ENCODE results near the gene TULP3.

TULP3 gene, protein sequence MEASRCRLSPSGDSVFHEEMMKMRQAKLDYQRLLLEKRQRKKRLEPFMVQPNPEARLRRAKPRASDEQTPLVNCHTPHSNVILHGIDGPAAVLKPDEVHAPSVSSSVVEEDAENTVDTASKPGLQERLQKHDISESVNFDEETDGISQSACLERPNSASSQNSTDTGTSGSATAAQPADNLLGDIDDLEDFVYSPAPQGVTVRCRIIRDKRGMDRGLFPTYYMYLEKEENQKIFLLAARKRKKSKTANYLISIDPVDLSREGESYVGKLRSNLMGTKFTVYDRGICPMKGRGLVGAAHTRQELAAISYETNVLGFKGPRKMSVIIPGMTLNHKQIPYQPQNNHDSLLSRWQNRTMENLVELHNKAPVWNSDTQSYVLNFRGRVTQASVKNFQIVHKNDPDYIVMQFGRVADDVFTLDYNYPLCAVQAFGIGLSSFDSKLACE

DNA sequence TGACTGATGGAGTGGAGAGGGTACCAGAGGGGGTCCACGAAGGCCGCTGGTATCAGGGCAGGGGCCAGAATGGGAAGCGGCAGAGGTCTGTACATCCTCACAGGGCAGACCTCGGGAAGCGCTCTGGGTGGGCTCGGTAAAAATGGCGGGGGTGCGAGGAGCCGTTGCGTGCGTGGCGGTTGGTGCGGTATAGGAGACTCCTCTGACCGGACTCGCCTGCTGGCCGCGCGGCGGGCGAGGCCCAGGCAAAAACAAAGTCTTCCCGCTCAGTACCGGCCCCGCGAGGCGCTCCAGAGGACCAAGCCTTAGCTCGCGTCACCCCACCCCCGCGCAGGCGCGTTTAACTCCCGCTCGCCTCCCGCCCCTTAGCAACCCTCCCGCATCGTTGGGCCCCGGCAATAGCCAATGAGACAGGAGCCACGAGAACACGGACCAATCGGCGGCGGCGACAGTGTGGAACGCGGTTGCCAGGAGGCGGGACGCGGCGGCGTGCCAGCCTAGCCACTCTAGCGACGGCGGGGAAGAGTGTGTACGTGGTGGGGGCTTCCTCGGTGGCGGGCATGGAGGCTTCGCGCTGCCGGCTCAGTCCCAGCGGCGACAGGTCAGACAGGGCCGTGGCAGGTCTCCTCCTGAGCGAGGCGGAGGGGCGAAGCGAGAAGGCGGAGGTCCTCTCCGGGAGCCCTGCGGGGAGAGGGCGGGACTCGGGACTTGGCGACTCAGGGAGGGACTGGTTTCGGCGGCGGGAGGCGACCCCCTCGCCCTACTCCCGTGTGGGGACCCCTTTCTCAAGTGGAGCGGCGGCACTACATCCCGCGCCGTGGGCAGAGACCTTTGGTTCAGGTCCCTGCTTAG, at the start of gene TULP3:
Gene TULP3, plus strand, starts transcription at position 504 of the 852 bp plus-strand sequence. Its CDS starts 57 bp downstream, at position 561.
- Histone ChIP-seq H3K27ac (ENCODE audit: low read depth in 2 of 2, low read length in 2 of 2) (peak within 1 kb of the TSS; percentile 83 to 86), H3K9ac (ENCODE audit: low read depth in 1 of 2, low read length in 2 of 2) (peak within 1 kb of the TSS; percentile 79 to 92), H3K9me3 (ENCODE audit: control insufficient read depth in 2 of 2, low read length in 2 of 2) (no peaks in the 10 kb centered on the region), H3K27me3 (ENCODE audit: control insufficient read depth in 2 of 2, insufficient read depth in 2 of 2, low read length in 2 of 2) (no peaks in the 10 kb centered on the region), H3K4me1 (ENCODE audit: control insufficient read depth in 2 of 2, insufficient read depth in 2 of 2, low read length in 2 of 2) (peaks cover 3 to 6% of the 10 kb centered on the region in 2 donors), H3K4me3 (ENCODE audit: low read length in 2 of 2) (peak within 1 kb of the TSS; percentile 86 to 99), H3K36me3 (ENCODE audit: control insufficient read depth in 2 of 2, insufficient read depth in 2 of 2, low read length in 2 of 2) (peaks cover 5 to 8% of the 10 kb centered on the region in 2 donors)

DNA sequence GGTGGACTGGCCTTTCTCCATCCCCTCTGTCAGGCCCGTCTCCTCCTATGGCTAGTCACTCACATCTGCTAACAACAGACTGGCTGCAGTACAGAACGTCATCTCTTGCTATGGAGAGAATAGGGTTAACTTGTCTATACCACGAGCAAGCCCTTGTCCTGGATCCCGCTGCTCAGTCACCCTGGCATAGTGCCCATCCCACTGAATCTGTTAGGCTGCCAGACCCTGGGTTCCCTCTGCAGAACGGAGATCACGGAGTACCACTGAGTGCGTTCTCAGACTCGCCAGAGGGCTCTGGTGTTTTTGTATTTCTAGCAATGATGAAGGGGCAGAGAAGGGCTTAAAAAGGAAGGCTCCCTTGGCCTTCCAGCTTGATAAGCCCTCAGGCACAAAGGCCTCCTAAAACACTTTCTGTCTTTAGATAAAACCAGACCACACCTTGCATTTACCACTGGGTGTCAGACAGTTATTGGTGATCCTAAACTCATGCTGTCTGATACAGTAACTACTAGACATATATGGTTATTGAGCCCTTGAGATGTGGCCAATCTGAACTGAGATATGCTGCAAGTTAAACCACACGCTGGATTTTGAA, 49.5 kb upstream of the TULP3 start:
- Histone ChIP-seq H3K4me3 (ENCODE audit: low read length in 2 of 2) (no peak overlapping the region), H3K9ac (ENCODE audit: low read depth in 1 of 2, low read length in 2 of 2) (no peak overlapping the region), H3K27ac (ENCODE audit: low read depth in 2 of 2, low read length in 2 of 2) (no peak overlapping the region), H3K27me3 (ENCODE audit: control insufficient read depth in 2 of 2, insufficient read depth in 2 of 2, low read length in 2 of 2) (no peaks in the 10 kb centered on the region), H3K4me1 (ENCODE audit: control insufficient read depth in 2 of 2, insufficient read depth in 2 of 2, low read length in 2 of 2) (no peaks in the 10 kb centered on the region), H3K9me3 (ENCODE audit: control insufficient read depth in 2 of 2, low read length in 2 of 2) (no peaks in the 10 kb centered on the region), H3K36me3 (ENCODE audit: control insufficient read depth in 2 of 2, insufficient read depth in 2 of 2, low read length in 2 of 2) (peaks cover 0 to 17% of the 10 kb centered on the region in 2 donors)

DNA sequence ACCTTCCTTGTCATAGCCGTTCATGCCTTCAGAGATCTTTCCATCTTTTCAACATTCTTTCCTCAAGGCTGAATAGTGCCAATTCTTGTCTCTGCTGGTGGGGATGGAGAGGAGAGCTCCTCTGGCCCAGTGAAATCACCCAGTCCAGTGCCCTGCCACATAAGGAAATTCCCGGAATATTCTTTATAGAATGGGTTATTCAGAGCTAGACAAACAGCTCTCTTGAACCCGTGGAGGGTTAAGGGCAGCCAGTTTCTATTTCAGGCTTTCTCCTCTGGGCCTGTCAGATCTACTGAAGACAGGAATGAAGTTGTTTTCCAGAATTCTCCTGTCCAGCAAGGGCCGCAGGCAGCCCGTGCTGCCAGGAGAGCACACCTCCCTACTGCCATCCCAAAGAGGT, 47.7 kb upstream of the TULP3 start:
- Histone ChIP-seq H3K9me3 (ENCODE audit: control insufficient read depth in 2 of 2, low read length in 2 of 2) (no peaks in the 10 kb centered on the region), H3K4me3 (ENCODE audit: low read length in 2 of 2) (no peak overlapping the region), H3K27ac (ENCODE audit: low read depth in 2 of 2, low read length in 2 of 2) (no peak overlapping the region), H3K4me1 (ENCODE audit: control insufficient read depth in 2 of 2, insufficient read depth in 2 of 2, low read length in 2 of 2) (no peaks in the 10 kb centered on the region), H3K9ac (ENCODE audit: low read depth in 1 of 2, low read length in 2 of 2) (no peak overlapping the region), H3K27me3 (ENCODE audit: control insufficient read depth in 2 of 2, insufficient read depth in 2 of 2, low read length in 2 of 2) (no peaks in the 10 kb centered on the region), H3K36me3 (ENCODE audit: control insufficient read depth in 2 of 2, insufficient read depth in 2 of 2, low read length in 2 of 2) (peaks cover 0 to 18% of the 10 kb centered on the region in 2 donors)

DNA sequence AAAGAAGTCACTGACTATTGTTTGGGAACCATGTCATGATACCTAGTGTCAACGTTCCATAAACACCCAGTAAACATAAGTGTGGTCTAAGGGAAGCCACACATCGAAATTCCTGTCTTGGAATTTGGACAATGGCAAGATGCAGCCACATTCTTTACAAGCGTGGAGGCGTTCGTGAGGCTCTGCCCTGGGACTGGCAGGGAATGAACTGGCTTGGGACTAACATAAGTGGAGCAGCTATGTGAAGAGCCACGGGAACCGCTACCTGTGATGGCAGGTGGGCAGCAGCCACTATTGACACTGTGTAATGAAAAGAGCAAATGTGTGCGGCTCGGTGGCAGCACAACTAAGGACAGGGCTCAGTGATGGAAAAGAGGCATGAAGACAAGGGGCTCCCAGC, 45.9 kb upstream of the TULP3 start:
- H3K9ac ChIP-seq (ENCODE audit: low read depth in 1 of 2, low read length in 2 of 2): no peak overlapping the region
- H3K9me3 ChIP-seq (ENCODE audit: control insufficient read depth in 2 of 2, low read length in 2 of 2): no peaks in the 10 kb centered on the region
- H3K4me3 ChIP-seq (ENCODE audit: low read length in 2 of 2): no peak overlapping the region
- H3K27ac ChIP-seq (ENCODE audit: low read depth in 2 of 2, low read length in 2 of 2): no peak overlapping the region
- peaks cover 0 to 17% of the 10 kb centered on the region in 2 donors for H3K36me3 ChIP-seq (ENCODE audit: control insufficient read depth in 2 of 2, insufficient read depth in 2 of 2, low read length in 2 of 2)
- no peaks in the 10 kb centered on the region for H3K27me3 ChIP-seq (ENCODE audit: control insufficient read depth in 2 of 2, insufficient read depth in 2 of 2, low read length in 2 of 2)
- H3K4me1 ChIP-seq (ENCODE audit: control insufficient read depth in 2 of 2, insufficient read depth in 2 of 2, low read length in 2 of 2): peaks cover 0 to 3% of the 10 kb centered on the region in 2 donors

DNA sequence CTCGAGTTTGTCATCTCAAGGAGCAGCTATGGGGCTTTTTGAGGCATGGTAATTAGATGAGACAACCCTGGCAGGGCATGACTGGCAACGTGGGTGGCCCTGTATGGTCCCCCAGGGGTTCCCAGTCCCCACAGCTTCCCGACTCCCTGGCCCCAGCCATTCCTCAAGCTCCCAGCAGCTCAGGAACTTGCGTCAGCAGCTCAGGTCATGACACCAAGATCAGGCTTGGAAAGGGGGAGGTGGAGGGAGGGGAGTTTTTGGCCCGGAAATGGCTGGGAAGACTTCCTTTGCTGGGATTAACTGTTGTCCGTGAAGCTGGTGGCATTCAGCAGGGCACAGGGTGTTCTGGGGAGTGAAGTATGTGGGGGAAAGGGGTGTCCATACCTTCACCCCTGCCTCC, 45.4 kb upstream of the TULP3 start:
- Histone ChIP-seq H3K27ac (ENCODE audit: low read depth in 2 of 2, low read length in 2 of 2) (no peak overlapping the region), H3K9ac (ENCODE audit: low read depth in 1 of 2, low read length in 2 of 2) (no peak overlapping the region), H3K36me3 (ENCODE audit: control insufficient read depth in 2 of 2, insufficient read depth in 2 of 2, low read length in 2 of 2) (peaks cover 0 to 17% of the 10 kb centered on the region in 2 donors), H3K4me3 (ENCODE audit: low read length in 2 of 2) (no peak overlapping the region), H3K9me3 (ENCODE audit: control insufficient read depth in 2 of 2, low read length in 2 of 2) (no peaks in the 10 kb centered on the region), H3K27me3 (ENCODE audit: control insufficient read depth in 2 of 2, insufficient read depth in 2 of 2, low read length in 2 of 2) (no peaks in the 10 kb centered on the region), H3K4me1 (ENCODE audit: control insufficient read depth in 2 of 2, insufficient read depth in 2 of 2, low read length in 2 of 2) (peaks cover 0 to 5% of the 10 kb centered on the region in 2 donors)

DNA sequence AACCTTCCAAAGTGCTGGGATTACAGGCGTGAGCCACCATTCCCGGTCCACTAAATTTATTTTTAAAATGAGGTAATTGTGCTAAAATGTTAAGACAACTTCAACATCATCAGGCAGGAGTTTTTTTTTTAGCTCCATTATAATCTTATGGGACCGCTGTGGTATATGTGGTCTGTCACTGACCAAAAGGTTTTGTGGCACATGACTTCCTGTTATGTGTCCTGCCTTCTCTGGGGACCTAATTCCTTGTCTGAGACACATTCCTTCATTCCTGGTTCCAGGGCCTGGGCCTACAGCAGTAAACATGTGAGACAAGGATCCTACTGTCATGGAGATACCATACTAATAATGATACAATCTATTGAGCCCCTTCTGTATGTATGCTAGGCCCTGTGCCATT, 38.8 kb upstream of the TULP3 start:
- Histone ChIP-seq H3K4me3 (ENCODE audit: low read length in 2 of 2) (no peak overlapping the region), H3K27me3 (ENCODE audit: control insufficient read depth in 2 of 2, insufficient read depth in 2 of 2, low read length in 2 of 2) (no peaks in the 10 kb centered on the region), H3K36me3 (ENCODE audit: control insufficient read depth in 2 of 2, insufficient read depth in 2 of 2, low read length in 2 of 2) (peaks cover 0 to 5% of the 10 kb centered on the region in 2 donors), H3K9me3 (ENCODE audit: control insufficient read depth in 2 of 2, low read length in 2 of 2) (no peaks in the 10 kb centered on the region), H3K9ac (ENCODE audit: low read depth in 1 of 2, low read length in 2 of 2) (no peak overlapping the region), H3K27ac (ENCODE audit: low read depth in 2 of 2, low read length in 2 of 2) (no peak overlapping the region), H3K4me1 (ENCODE audit: control insufficient read depth in 2 of 2, insufficient read depth in 2 of 2, low read length in 2 of 2) (peaks cover 7 to 24% of the 10 kb centered on the region in 2 donors)

DNA sequence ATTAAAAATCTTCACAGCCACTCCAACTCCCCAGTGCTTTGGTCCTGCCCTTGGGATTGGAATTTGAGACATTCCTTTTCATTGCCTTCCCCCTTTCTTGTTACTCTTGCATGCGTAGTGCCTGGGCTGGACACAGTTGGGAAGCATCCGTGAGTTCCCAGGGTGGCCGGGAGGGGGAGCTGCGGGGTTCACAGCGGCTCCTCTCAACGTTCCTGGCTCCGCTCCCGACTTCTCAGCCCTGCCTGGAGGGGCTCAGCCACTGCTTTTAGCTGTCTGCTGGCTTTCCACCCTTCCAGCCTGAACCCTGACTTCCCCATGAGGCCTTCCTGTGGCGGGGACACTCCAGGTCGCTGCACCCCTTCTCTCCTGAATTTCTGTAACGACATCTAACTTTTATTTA, 37.1 kb upstream of the TULP3 start:
- Histone ChIP-seq H3K9me3 (ENCODE audit: control insufficient read depth in 2 of 2, low read length in 2 of 2) (no peaks in the 10 kb centered on the region), H3K4me1 (ENCODE audit: control insufficient read depth in 2 of 2, insufficient read depth in 2 of 2, low read length in 2 of 2) (peaks cover 7 to 24% of the 10 kb centered on the region in 2 donors), H3K4me3 (ENCODE audit: low read length in 2 of 2) (no peak overlapping the region), H3K27me3 (ENCODE audit: control insufficient read depth in 2 of 2, insufficient read depth in 2 of 2, low read length in 2 of 2) (no peaks in the 10 kb centered on the region), H3K9ac (ENCODE audit: low read depth in 1 of 2, low read length in 2 of 2) (no peak overlapping the region), H3K27ac (ENCODE audit: low read depth in 2 of 2, low read length in 2 of 2) (no peak overlapping the region), H3K36me3 (ENCODE audit: control insufficient read depth in 2 of 2, insufficient read depth in 2 of 2, low read length in 2 of 2) (peaks cover 0 to 11% of the 10 kb centered on the region in 2 donors)

DNA sequence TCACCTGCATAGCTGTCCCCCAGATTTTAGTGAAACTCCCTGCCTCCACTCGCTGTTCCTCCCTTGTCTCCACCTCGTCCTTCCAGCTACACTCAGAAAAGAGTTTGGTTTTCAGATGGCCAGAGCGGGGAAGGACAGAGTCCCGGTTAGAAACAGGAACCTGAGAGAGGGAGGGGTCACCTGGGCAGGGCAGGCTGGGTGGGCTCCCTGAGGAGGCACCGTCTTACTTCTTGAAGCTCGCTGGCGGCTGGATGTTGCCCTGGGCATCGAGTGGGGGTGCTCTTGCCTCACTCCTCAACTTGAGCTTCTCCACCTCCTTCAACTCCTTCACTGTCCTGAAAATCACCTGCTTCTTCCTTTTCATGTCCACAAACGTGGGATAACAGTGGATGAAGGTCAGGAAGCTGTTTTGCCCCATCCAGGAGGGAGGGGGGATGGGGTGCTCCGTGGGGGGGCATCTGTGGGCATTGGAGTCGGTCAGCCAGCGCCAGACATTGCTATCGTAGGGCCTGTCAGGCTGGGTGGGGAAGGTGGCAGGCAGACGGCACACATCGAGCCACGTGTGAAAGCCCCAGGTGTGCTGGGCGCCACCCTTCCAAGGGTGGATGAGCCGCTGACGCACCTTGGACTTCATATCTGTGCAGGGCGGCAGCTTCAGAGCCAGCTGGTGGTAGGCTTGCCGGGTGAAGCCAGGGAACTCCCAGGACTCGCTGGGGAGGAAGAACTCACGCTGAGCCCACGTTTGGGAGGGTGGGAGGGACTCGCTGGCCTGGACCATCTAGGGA, 35.8 kb upstream of the TULP3 start:
- H3K9ac ChIP-seq (ENCODE audit: low read depth in 1 of 2, low read length in 2 of 2): peak overlapping the region; percentile 41 to 60

DNA sequence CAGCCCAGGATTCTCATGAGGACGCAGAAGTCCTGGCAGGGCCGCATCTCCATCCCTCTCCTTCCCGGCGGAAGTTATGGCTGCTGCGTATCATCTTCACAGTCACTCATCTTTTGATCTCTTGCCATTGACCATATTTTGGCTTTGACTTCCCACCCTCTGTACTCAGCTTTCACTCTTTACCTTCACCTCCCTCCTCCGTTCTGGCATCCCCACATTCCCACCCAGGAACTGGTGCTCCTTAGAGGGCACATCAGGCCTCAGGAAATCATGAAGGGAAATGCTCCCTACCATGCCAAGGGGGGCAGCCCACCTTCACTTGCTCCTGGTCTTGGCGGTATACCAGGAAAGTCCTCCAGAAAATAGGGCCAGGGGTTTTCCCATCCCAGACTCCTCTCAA, 35.1 kb upstream of the TULP3 start:
- H3K36me3 ChIP-seq (ENCODE audit: control insufficient read depth in 2 of 2, insufficient read depth in 2 of 2, low read length in 2 of 2): peaks cover 2 to 11% of the 10 kb centered on the region in 2 donors
- H3K4me3 ChIP-seq (ENCODE audit: low read length in 2 of 2): peak overlapping the region in 1 of 2 donors; percentile 9
- no peak overlapping the region for H3K9ac ChIP-seq (ENCODE audit: low read depth in 1 of 2, low read length in 2 of 2)
- H3K9me3 ChIP-seq (ENCODE audit: control insufficient read depth in 2 of 2, low read length in 2 of 2): no peaks in the 10 kb centered on the region
- H3K27me3 ChIP-seq (ENCODE audit: control insufficient read depth in 2 of 2, insufficient read depth in 2 of 2, low read length in 2 of 2): no peaks in the 10 kb centered on the region
- H3K4me1 ChIP-seq (ENCODE audit: control insufficient read depth in 2 of 2, insufficient read depth in 2 of 2, low read length in 2 of 2): peaks cover 7 to 19% of the 10 kb centered on the region in 2 donors
- H3K27ac ChIP-seq (ENCODE audit: low read depth in 2 of 2, low read length in 2 of 2): no peak overlapping the region

More for the DNA sequence above, 35.8 kb upstream of the TULP3 start:
- Histone ChIP-seq H3K4me3 (ENCODE audit: low read length in 2 of 2) (peak overlapping the region in 1 of 2 donors; percentile 9), H3K9me3 (ENCODE audit: control insufficient read depth in 2 of 2, low read length in 2 of 2) (no peaks in the 10 kb centered on the region), H3K36me3 (ENCODE audit: control insufficient read depth in 2 of 2, insufficient read depth in 2 of 2, low read length in 2 of 2) (peaks cover 2 to 11% of the 10 kb centered on the region in 2 donors), H3K27ac (ENCODE audit: low read depth in 2 of 2, low read length in 2 of 2) (peak overlapping the region; percentile 72 to 74), H3K4me1 (ENCODE audit: control insufficient read depth in 2 of 2, insufficient read depth in 2 of 2, low read length in 2 of 2) (peaks cover 7 to 20% of the 10 kb centered on the region in 2 donors), H3K27me3 (ENCODE audit: control insufficient read depth in 2 of 2, insufficient read depth in 2 of 2, low read length in 2 of 2) (no peaks in the 10 kb centered on the region)
